GM12801 (cell line): ENCODE data around the gene GALT.

ENCODE experiments used
- TF ChIP-seq, protein P1 (sequence below): IDR thresholded peaks from one replicate; pipeline ENCODE4 v1.5.1; 2011; ENCODE audit warnings: control low read depth; ENCODE audit not compliant: insufficient read length; ENCODE audit errors: extremely low read depth

The GALT gene

DNA sequence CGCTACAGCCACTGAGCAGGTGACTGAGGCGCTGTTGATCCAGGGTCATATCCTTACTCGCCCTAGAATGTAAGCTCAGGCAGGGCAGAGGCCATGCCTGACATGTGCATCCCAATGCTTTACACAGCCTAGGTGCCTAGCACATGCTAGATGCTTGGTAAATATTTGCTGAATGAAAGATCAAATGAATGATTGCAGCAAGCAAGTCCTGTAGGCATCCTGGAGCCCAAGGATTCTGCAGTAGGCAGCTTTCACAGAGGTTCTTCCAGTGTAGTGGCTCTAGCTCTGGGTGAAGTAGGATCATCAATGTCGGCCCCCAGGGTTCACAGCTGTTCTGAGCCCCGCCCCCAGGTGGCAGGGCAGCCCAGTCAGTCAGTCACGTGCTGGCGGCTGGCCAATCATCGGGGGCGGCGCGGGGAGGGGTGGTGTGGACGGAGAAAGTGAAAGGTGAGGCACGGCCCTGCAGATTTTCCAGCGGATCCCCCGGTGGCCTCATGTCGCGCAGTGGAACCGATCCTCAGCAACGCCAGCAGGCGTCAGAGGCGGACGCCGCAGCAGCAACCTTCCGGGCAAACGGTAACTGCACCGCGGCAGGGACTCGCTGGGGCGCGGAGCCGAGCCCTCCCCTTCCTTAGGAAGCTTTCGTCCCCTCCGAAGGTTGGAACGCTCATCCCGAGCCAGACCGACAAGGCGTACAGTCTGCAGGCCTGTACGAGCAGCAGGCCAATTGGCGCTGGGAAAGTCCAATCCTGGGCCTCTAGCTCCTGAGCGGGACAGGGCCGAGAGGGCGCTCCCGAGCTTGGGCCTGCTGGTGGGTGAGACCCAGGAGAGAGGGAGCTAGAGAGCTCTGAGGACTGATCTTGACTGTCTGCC lies at the start of gene GALT:
Gene GALT, plus strand, starts transcription at position 465 of the 873 bp plus-strand sequence. Its CDS starts 30 bp downstream, at position 495.
- TF ChIP-seq, protein P1, sequence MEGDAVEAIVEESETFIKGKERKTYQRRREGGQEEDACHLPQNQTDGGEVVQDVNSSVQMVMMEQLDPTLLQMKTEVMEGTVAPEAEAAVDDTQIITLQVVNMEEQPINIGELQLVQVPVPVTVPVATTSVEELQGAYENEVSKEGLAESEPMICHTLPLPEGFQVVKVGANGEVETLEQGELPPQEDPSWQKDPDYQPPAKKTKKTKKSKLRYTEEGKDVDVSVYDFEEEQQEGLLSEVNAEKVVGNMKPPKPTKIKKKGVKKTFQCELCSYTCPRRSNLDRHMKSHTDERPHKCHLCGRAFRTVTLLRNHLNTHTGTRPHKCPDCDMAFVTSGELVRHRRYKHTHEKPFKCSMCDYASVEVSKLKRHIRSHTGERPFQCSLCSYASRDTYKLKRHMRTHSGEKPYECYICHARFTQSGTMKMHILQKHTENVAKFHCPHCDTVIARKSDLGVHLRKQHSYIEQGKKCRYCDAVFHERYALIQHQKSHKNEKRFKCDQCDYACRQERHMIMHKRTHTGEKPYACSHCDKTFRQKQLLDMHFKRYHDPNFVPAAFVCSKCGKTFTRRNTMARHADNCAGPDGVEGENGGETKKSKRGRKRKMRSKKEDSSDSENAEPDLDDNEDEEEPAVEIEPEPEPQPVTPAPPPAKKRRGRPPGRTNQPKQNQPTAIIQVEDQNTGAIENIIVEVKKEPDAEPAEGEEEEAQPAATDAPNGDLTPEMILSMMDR = no peak

DNA sequence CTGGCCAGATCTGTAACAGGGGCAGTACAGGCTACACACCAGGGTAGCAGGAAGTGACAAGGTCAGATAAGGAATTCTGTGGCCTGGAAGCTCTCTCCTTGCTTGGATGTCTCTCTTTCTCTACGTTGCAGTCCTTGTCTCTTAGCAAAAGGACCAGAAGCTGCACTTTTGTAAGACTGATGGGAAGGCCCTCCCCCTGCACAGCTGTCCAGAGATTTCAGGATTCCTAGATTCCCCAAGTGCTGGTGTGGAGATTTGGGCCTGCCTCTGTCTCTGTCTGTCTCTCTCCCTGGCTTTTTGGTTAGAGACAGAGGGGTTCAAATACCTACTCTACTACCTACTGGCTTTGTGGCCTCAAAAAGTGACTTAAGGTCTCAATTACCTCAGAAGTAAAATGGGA lies 46.9 kb upstream of the GALT start:
- TF ChIP-seq, protein P1 = no peak

DNA sequence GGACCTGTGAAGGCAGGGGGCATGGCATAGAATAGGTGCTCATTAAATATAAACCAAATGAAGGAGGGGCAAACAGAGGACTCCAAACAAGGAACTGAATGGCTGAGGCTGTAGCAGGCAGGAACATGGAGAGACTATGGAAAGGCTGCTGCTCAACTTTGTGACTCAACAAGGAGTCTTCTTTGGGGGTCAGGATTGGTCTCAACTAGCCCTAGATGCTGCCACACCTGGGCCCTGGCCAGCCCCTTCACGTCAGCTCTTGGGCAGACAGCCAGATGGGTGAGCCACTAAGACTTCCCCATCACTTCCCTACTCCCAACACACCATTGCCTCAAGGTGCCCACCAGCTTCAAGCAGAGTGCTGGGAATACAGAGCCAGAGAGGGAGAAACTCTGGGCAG lies 45.6 kb upstream of the GALT start:
- TF ChIP-seq, protein P1 = no peak

DNA sequence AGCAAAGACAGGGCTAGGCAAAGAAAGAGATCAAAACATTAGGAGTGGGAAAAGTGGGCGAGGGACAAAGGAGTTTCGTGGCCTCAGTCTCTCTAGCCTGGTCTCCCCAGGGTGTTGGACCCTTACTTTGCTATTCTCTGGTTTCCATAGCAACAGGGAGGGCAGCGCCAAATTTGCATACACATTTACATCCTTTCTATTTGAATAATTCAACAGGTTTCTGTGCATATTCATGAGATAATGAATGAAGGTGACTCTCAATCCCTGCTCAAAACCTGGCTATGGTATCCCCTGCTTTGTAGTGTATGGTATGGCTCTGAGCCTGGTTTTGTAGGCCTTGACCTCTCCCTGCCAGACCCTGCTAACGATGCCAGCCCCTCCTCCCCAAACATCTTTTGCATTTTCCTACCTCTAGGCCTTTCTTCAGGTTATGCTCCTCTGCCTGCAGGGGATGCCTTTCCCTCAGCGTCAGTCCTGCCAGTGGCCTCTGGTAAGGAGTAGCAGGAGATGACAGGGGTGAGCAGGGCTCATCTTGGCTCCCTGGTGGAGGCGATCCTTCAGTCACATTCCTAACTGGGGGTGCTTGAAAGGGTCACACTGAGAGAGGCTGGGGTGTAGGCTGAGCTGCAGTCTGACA lies 44.4 kb upstream of the GALT start:
- TF ChIP-seq, protein P1 = no peak

DNA sequence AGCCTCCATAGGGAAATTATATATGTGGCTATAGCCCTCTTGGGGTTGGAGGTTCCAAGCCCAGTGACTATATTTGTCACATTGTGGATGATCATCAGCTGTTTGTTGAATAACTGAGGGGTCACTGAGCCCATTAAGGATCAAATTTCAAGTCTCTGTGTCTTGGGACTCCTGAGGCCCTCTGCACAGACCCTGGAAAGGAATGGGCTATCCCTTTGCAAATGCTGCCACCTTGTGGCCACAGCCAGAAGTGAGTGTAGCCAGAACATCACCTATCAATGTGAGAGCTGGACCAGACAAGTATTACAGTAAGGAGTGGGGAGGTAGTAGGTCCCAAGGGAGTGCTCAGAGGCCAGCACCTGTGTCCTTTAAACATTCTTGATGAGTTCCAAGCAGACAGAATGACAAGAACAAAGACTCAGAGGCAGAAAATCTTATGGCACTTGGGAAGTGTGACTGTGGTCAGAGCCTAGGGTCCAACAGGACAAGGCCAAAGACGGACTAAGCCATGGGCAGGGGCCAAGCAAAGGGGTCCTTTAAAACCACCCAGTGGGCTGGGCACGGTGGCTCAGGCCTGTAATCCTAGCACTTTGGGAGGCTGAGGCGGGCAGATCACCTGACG lies 42.8 kb upstream of the GALT start:
- TF ChIP-seq, protein P1 = peak; percentile 23

DNA sequence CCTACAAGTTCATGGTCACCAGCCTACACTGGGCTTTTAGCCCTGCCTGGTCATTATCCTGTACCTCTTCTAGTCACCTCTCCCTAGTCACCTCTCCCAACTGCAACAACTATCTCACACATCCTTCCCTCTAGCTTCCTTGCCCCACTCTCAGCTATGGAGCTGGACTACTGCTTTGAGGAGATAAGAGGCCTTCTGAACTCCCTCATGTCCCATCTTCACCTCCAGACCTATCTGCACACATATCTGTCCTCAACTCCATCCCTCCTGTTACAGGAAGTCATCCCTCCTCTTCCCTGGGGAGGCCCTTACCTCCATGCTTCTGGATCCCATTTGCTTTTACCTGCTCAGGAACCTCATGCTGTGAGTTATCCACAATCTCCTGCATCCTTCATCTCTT lies 40.3 kb upstream of the GALT start:
- TF ChIP-seq, protein P1 = no peak

DNA sequence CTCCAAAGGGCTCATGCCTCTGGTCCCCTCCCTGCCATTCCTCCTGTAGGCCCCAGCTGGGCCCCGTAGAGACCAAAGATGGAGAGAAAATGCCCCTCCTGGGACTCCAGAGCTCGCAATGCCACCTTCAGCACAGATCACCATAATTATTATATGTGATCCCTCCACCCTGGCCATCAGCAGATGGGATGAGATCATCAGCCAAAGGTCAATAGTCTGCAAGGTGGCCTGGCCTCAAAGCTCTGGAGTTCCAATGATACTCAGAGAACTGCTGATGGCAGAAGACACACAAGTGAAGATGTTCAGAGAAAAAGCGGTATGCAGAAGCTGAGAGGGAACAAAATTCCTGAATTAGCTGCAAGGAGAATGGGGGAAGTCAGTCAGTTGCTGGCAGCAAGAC lies 39.6 kb upstream of the GALT start:
- TF ChIP-seq, protein P1 = no peak
